Measurements from ENCODE around the gene BCL11B.

BCL11B gene

DNA sequence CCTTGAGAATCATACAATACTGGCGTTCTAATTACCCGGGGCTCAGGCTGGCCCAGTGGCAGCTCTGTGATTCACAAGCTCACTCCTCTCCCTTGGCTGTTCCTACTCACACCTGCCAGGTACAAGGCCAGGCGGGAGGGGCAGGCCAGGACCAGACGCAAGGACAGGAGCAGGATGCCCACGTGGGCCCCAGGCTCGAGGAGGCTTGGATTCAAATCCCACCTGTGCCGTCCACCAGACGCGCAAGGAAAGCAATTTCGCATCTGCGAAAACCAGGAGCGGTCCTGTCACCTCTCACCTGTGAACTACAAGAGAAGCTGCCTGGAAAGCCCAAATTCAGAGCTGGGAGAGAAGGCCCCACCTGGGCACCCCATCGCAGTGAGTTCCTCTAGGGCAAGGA is 50.6 kb downstream of the BCL11B start:
- DNase-seq (ENCODE audit: low spot score), result no peak
- Histone ChIP-seq H3K4me3 (no peak overlapping the region), H3K27ac (no peak overlapping the region)
- TF ChIP-seq, protein P1, sequence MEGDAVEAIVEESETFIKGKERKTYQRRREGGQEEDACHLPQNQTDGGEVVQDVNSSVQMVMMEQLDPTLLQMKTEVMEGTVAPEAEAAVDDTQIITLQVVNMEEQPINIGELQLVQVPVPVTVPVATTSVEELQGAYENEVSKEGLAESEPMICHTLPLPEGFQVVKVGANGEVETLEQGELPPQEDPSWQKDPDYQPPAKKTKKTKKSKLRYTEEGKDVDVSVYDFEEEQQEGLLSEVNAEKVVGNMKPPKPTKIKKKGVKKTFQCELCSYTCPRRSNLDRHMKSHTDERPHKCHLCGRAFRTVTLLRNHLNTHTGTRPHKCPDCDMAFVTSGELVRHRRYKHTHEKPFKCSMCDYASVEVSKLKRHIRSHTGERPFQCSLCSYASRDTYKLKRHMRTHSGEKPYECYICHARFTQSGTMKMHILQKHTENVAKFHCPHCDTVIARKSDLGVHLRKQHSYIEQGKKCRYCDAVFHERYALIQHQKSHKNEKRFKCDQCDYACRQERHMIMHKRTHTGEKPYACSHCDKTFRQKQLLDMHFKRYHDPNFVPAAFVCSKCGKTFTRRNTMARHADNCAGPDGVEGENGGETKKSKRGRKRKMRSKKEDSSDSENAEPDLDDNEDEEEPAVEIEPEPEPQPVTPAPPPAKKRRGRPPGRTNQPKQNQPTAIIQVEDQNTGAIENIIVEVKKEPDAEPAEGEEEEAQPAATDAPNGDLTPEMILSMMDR (IDR thresholded peaks at IDR 0.05), result no peak

DNA sequence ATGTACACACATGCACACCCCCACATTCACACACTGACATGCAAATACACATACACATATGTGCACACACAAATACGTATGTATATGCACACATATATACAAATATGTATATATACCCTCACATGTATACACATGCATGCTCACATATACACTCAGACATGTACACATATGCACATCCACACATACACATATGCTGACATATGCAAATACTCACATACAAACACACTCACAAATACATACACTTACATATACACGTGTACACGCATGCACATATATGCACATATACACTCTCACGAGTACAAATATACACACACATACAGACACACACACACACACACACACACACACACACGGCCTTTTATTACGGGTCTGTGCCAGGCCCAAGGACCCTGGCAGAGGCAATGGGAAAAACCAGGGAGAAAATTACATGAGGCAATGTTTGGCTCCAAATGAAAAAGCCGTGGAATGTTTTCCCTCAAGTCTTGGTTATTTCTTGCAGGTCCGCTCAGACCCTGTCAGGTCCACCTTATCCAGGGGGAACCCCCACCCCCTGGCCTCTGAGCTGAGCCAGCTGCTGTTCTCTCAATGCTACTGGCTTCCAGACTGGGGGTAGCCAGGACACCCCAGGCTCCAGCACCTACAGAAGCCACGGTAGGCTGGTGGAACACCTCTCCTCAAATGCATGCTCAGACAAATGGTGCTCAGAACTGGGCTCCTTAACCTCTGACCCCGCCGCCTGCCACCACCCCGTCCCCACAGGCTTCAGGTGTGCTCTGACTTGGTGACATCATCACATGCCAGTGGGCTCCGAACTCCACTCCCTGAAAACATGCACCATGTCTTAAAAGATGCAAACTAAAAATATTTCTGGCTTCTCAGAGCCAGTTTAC is 54.7 kb downstream of the BCL11B start:
- no peak overlapping the region for H3K4me3 ChIP-seq
- TF ChIP-seq, protein P1 (IDR thresholded peaks at IDR 0.05), result no peak
- no peak overlapping the region for H3K27ac ChIP-seq
- no peak for DNase-seq (ENCODE audit: low spot score)

DNA sequence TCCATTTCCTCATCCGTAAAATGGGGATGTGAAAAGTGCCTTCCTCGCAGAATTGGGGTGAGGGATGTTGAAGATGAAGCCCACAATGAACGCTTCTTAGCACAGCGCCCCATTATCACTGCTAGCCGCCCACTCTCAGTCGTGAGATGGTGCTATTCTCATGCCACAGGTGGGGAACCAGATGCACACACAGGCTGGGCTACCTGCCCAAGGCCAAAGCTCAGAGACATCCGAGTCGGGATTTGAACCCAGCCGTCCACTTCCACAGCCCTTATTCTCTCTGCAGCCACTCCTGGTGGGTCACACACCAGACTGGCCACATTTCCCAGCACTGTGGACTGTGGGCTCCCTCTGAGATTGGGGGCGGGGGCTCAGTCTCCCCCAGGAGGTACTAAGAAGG is 55.8 kb downstream of the BCL11B start:
- DNase-seq (ENCODE audit: low spot score), result no peak
- H3K27ac ChIP-seq, result no peak overlapping the region
- no peak overlapping the region for H3K4me3 ChIP-seq
- TF ChIP-seq, protein P1 (IDR thresholded peaks at IDR 0.05), result no peak

DNA sequence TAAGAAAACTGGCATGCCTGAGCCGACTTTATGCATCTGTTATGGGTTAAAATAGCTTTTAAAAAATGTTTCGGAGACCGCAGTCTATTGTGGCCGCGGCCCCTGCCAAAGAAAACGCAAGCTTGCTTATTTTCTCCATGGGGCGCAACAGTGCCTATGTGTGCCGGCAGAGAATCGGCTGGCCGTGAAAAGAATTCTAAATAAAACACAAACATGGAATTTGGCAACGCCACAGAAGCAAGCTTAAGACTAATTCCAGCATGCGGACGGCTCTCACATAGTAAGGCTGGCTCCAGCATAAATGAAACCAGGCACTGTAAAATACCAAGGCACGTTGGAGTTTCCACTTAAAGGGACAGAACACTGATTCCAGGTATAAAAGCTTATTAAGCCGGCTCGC is 56.7 kb downstream of the BCL11B start:
- Histone ChIP-seq H3K27ac (no peak overlapping the region), H3K4me3 (peak overlapping the region; percentile 62)
- no peak for DNase-seq (ENCODE audit: low spot score)
- TF ChIP-seq, protein P1 (IDR thresholded peaks at IDR 0.05), result no peak

DNA sequence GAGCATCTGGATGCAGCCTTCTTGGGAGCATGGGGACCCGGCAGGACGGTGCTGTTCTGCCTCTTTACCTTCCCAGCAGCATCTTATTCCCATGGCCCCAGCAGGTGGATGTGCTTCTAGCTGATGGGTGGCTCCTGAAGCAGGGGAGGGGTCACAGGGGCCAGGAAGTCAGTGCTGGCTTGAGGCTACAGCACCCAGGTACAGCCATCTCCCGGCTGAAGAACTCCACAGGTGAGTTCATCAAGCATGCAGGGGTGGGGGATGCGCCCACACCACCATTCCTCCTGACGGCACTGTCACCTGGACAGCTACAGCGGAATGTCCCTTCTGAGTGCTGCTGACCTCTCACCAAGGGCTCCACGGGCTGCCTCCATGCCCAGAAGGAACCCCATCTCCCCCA is 57.3 kb downstream of the BCL11B start:
- Histone ChIP-seq H3K4me3 (peak overlapping the region; percentile 62), H3K27ac (no peak overlapping the region)
- DNase-seq (ENCODE audit: low spot score), result no peak
- TF ChIP-seq, protein P1 (IDR thresholded peaks at IDR 0.05), result no peak

DNA sequence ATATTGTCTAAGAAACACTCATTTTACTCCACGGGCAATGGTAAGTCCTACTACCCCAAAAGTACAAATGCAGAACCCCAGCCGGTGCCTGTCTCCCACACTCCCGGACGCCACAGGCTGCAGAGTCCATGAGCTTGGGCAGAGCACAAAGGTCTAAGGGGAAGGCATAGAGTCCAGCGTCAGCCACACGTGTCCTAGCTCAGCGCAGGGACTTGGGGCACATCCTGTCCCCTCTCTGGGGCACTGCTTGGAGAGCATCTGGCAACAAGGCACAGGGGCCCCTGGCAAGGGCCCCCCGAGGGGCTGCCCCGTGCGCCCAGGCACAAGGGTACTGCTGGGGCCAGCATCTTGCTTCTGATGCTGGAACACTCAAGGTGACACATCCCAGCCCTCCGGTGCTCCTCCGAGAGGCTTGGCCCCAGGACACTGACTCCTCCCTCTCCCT is 58.4 kb downstream of the BCL11B start:
- TF ChIP-seq, protein P1 (IDR thresholded peaks at IDR 0.05), result no peak
- no peak overlapping the region for H3K4me3 ChIP-seq
- no peak for DNase-seq (ENCODE audit: low spot score)
- H3K27ac ChIP-seq, result no peak overlapping the region

DNA sequence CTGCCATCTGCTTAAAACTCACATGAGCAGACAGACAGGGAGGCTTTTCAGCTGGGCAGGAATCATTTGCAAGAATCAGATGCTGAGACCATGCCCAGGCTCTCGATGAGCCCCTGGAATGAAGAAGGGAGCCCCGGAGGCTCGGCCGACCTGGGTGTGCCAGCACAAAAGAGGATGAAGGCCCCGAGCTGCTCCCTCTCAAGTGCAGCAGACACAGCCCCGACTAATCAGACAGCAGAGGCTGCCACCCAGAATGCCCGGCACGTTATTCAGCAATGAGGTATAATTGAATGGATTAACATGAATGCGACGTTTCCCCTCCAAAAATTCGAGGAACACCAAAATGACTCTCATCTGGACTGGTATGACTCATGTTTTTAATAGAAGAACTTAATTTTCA is 58.9 kb downstream of the BCL11B start:
- DNase-seq (ENCODE audit: low spot score), result no peak
- TF ChIP-seq, protein P1 (IDR thresholded peaks at IDR 0.05), result no peak

More for the DNA sequence above, 58.9 kb downstream of the BCL11B start:
- no peak overlapping the region for H3K27ac ChIP-seq
- H3K4me3 ChIP-seq, result no peak overlapping the region

Data from coronary artery (tissue), 2 donors.